ENCODE measurements around the gene TMEM132D. TPM values are rescaled to one million over a fixed set of nuclear protein-coding genes. Genes with fewer than 3 reads are reported as not detected.
"Not testable (repeated sequence)": the region's sequence is repeated elsewhere in the genome, so short reads cannot be mapped to it uniquely, and the experiment has no call there.

TMEM132D gene
- total RNA-seq, 1 donor from 2014 or later: not detected

GRCh38 chr12:129195081-129195480 lies 708.7 kb downstream of the TMEM132D start:
- intact Hi-C loops (cut with micrococcal nuclease): no loop called here

GRCh38 chr12:129193263-129193871 lies 710.5 kb downstream of the TMEM132D start:
- intact Hi-C loops (cut with micrococcal nuclease): no loop called here

GRCh38 chr12:129190827-129191226 lies 713.0 kb downstream of the TMEM132D start:
- intact Hi-C loops (cut with micrococcal nuclease): no loop called here

- intact Hi-C loops (cut with micrococcal nuclease): not testable (repeated sequence)
Observed at GRCh38 chr12:129189879-129190278, 713.9 kb downstream of the TMEM132D start.

GRCh38 chr12:129186952-129187351 lies 716.9 kb downstream of the TMEM132D start:
- intact Hi-C loops (cut with micrococcal nuclease): no loop called here

GRCh38 chr12:129185855-129186254 lies 718.0 kb downstream of the TMEM132D start:
- intact Hi-C loops (cut with micrococcal nuclease): no loop called here

- intact Hi-C loops (cut with micrococcal nuclease): no loop called here
Observed at GRCh38 chr12:129184127-129184928, 719.5 kb downstream of the TMEM132D start.

- intact Hi-C loops (cut with micrococcal nuclease): no loop called here
Observed at GRCh38 chr12:129179941-129180553, 723.8 kb downstream of the TMEM132D start.

GRCh38 chr12:129169928-129170327 lies 733.9 kb downstream of the TMEM132D start:
- intact Hi-C loops (cut with micrococcal nuclease): no loop called here

- intact Hi-C loops (cut with micrococcal nuclease): no loop called here
Observed at GRCh38 chr12:129163861-129164260, 740.0 kb downstream of the TMEM132D start.

- intact Hi-C loops (cut with micrococcal nuclease): no loop called here
Observed at GRCh38 chr12:129163461-129163860, 740.4 kb downstream of the TMEM132D start.

- intact Hi-C loops (cut with micrococcal nuclease): no loop called here
Observed at GRCh38 chr12:129162805-129163204, 741.0 kb downstream of the TMEM132D start.

- intact Hi-C loops (cut with micrococcal nuclease): no loop called here
Observed at GRCh38 chr12:129161511-129161910, 742.3 kb downstream of the TMEM132D start.

- intact Hi-C loops (cut with micrococcal nuclease): no loop called here
Observed at GRCh38 chr12:129160282-129160681, 743.5 kb downstream of the TMEM132D start.

- intact Hi-C loops (cut with micrococcal nuclease): no loop called here
Observed at GRCh38 chr12:129152351-129153104, 751.3 kb downstream of the TMEM132D start.

GRCh38 chr12:129150721-129151120 lies 753.1 kb downstream of the TMEM132D start:
- intact Hi-C loops (cut with micrococcal nuclease): no loop called here

GRCh38 chr12:129145381-129145780 lies 758.4 kb downstream of the TMEM132D start:
- intact Hi-C loops (cut with micrococcal nuclease): no loop called here

- intact Hi-C loops (cut with micrococcal nuclease): no loop called here
Observed at GRCh38 chr12:129138776-129139175, 765.0 kb downstream of the TMEM132D start.

GRCh38 chr12:129136694-129137325 lies 767.0 kb downstream of the TMEM132D start:
- intact Hi-C loops (cut with micrococcal nuclease): no loop called here

- intact Hi-C loops (cut with micrococcal nuclease): no loop called here
Observed at GRCh38 chr12:129127771-129128170, 776.1 kb downstream of the TMEM132D start.

GRCh38 chr12:129127211-129127610 lies 776.6 kb downstream of the TMEM132D start:
- intact Hi-C loops (cut with micrococcal nuclease): no loop called here
